Spinal cord (tissue), 10 donors: Measurements from ENCODE around the gene AKAIN1. TPM values are rescaled to one million over a fixed set of nuclear protein-coding genes. Genes with fewer than 3 reads are reported as not detected.
A peak's percentile ranks its signal among the peaks of the same experiment; 100 is the strongest.

Experiments used
- DNase-seq, 6 donors: peaks; one replicate each; pipeline versions ENCODE4 v3.0.0 to v3.0.0-alpha.2; 2013 to 2015; ENCODE audit warnings: low spot score in 6 of 6, low read depth in 4 of 6
- H3K27ac ChIP-seq: one replicate; pipeline ENCODE4 v1.5.1; 2013; ENCODE audit warnings: low read depth, low read length, control low read depth
- H3K27me3 ChIP-seq: one replicate; pipeline ENCODE4 v1.6.1; 2013; ENCODE audit warnings: low read length; ENCODE audit not compliant: control insufficient read depth, insufficient read depth
- H3K36me3 ChIP-seq: one replicate; pipeline ENCODE4 v1.6.1; 2013; ENCODE audit warnings: low read length; ENCODE audit not compliant: control insufficient read depth, insufficient read depth
- H3K4me1 ChIP-seq: one replicate; pipeline ENCODE4 v1.6.1; 2013; ENCODE audit warnings: low read length; ENCODE audit not compliant: control insufficient read depth, insufficient read depth
- H3K4me3 ChIP-seq: one replicate; pipeline ENCODE4 v1.5.1; 2013; ENCODE audit warnings: low read depth, low read length, control low read depth
- H3K9me3 ChIP-seq: one replicate; pipeline ENCODE4 v1.6.1; 2013; ENCODE audit warnings: low read length; ENCODE audit not compliant: control insufficient read depth, insufficient read depth
- WGBS: methylation state at CpG from one replicate; pipeline ENCODE4 v1.1.5; 2013; ENCODE audit warnings: missing lambda C conversion rate; ENCODE audit not compliant: insufficient coverage; 5-methylcytosine and 5-hydroxymethylcytosine counted together
- long read RNA-seq, 4 donors: transcript quantifications; one replicate each; lab custom pipeline, GENCODE V29; 2026
- polyA plus RNA-seq, 2 donors: library from polyadenylated mRNA; unstranded; fragments of 120-200 nt; gene quantifications; one replicate each; pipeline ENCODE4 v1.2.1, GENCODE V29; 2013; ENCODE audit not compliant: insufficient read length in 2 of 2
- total RNA-seq, 2 donors: library from RNA; depleted of rRNA in 1 of 2; stranded (reverse); fragments of 120-200 nt in 1 of 2; fragments of >200 nt in 1 of 2; gene quantifications; one replicate each; pipeline versions ENCODE4 v1.2.3 to v1.2.4, GENCODE V29; 2013 to 2014
- donor health status: healthy.

AKAIN1 gene
- total RNA-seq = 1 to 10 TPM in 1 of 2 donors, under 1 TPM in 1; 0.77 to 1.9 TPM
- 1 to 10 TPM; 2.2 to 2.8 TPM for polyA plus RNA-seq
- long read RNA-seq, donor 1, partial matches to known transcripts = 0 of 2 reads
- long read RNA-seq, donor 1, other reads (novel, unspliced or antisense) = 0 of 2 reads
- long read RNA-seq, donor 2 = 0 reads
- long read RNA-seq, donor 3 = 0 reads
- long read RNA-seq, donor 4, partial matches to known transcripts = 51 of 51 reads
- long read RNA-seq, donor 4, other reads (novel, unspliced or antisense) = 0 of 51 reads

DNA sequence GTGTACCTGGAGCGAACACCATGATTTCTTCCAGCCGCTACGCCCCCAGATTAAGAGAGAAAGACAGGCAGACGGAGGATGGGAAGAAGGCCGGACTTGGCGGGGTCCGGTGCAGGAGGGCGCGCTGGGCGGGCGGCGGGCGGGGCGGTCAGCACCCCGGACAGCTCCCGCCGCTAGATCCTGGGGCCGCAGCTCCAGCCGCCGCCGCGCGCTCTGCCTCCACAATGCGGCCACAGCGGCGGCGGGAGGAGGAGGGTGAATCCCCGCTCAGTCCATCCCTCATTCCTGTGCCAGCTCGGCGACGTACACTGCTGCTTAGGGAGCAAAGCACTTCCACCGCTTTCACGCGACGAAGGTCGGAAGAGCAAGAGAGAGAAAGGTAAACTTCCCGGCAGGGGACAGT lies at the start of gene AKAIN1:
Gene AKAIN1, minus strand, starts transcription at position 226 of the 403 bp plus-strand sequence. Its CDS starts 204 bp downstream, at position 22.
- WGBS = 0% methylated on average over 36 of the region's 37 CpGs
- Histone ChIP-seq H3K36me3 (no peaks in the 10 kb centered on the region), H3K9me3 (no peaks in the 10 kb centered on the region), H3K27me3 (peaks cover 34% of the 10 kb centered on the region), H3K27ac (no peak within 1 kb of the TSS), H3K4me3 (peak within 1 kb of the TSS; percentile 13), H3K4me1 (peaks cover 16% of the 10 kb centered on the region)
- DNase-seq = peak in 5 of 6 donors; percentile 43 to 86 (median 48)

DNA sequence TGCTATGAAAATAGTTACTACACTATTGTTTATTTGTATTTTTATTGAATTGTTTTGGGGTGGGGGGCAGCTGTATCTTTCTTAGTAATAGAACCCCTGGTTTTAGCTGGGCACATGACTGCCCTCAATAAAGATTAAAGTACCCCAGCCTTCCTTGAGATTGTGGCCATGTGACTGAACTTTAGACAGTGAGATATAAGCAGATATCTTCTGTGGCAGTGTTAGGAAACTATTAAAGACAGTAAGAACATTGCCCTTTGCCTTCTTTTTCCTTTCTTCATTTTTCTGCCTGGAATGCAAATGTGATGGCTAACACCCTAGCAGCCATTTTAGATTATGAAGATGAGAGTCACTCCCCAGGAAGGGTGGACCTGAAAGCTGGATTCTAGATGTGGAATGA lies 47.9 kb upstream of the AKAIN1 start:
- Histone ChIP-seq H3K27me3 (no peaks in the 10 kb centered on the region), H3K9me3 (no peaks in the 10 kb centered on the region)
- no peak for DNase-seq

GRCh38 chr18:5239447-5239846 lies 42.4 kb upstream of the AKAIN1 start:
- Histone ChIP-seq H3K4me3 (peak overlapping the region; percentile 93), H3K36me3 (no peaks in the 10 kb centered on the region), H3K27me3 (no peaks in the 10 kb centered on the region), H3K4me1 (peaks cover 5% of the 10 kb centered on the region), H3K27ac (no peak overlapping the region), H3K9me3 (no peaks in the 10 kb centered on the region)
- DNase-seq = no peak
- no CpG with 5 or more reads among the region's 4 CpGs for WGBS

More for the DNA sequence above, 47.9 kb upstream of the AKAIN1 start:
- no peak overlapping the region for H3K27ac ChIP-seq
- no peaks in the 10 kb centered on the region for H3K36me3 ChIP-seq
- H3K4me3 ChIP-seq = no peak overlapping the region
- no peaks in the 10 kb centered on the region for H3K4me1 ChIP-seq

DNA sequence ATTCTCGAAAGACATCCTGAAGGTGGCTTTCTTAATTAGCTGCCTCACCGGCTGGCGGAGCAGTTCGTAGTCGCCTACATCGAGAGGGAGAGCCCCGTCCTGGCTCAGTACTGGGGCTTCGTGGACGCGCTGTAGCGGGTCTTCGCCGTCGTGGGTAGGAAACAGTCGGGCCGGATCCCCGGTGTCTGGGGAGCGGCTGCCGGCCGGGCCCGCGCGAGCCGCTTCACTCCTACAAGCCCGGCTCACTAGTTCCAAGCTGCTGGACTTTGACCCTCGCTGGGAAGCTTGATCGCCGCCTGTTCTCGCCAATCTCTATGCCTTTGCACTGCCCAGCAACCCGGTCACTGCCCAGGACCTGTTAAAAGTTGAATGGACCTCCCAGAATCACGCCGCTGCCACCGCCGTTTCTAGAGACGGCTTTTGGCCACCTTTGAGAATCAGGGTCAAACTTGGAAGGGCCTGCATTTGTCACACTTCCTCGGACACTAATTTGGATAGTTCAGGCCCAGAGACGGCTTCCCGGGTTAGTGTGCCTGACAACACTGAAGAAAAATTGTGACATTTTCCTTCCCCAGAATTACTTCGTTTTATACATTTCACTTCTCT lies 41.4 kb upstream of the AKAIN1 start:
- Histone ChIP-seq H3K27ac (peak overlapping the region; percentile 100), H3K4me1 (peaks cover 5% of the 10 kb centered on the region), H3K9me3 (no peaks in the 10 kb centered on the region), H3K4me3 (peak overlapping the region; percentile 93), H3K36me3 (no peaks in the 10 kb centered on the region), H3K27me3 (no peaks in the 10 kb centered on the region)
- peak in 1 of 6 donors; percentile 15 for DNase-seq
- WGBS = under 1% methylated on average over 38 of the region's 39 CpGs

- peaks cover under 1% of the 10 kb centered on the region for H3K9me3 ChIP-seq
- under 1% methylated on average over 71 of the region's 71 CpGs for WGBS
- peak overlapping the region; percentile 100 for H3K27ac ChIP-seq
- H3K36me3 ChIP-seq = no peaks in the 10 kb centered on the region
- DNase-seq = peak; percentile 67 to 97 (median 92)
- peaks cover 5% of the 10 kb centered on the region for H3K4me1 ChIP-seq
- H3K27me3 ChIP-seq = no peaks in the 10 kb centered on the region
- peak overlapping the region; percentile 93 for H3K4me3 ChIP-seq
These were observed 40.8 kb upstream of the AKAIN1 start for GRCh38 chr18:5237723-5238370.

- Histone ChIP-seq H3K9me3 (peaks cover 2% of the 10 kb centered on the region), H3K4me3 (peak overlapping the region; percentile 93), H3K27ac (peak overlapping the region; percentile 100), H3K36me3 (no peaks in the 10 kb centered on the region), H3K27me3 (no peaks in the 10 kb centered on the region), H3K4me1 (peaks cover 5% of the 10 kb centered on the region)
- DNase-seq = peak in 1 of 6 donors; percentile 4
- under 1% methylated on average over 21 of the region's 23 CpGs for WGBS
These were observed 40.1 kb upstream of the AKAIN1 start for GRCh38 chr18:5237083-5237722.

DNA sequence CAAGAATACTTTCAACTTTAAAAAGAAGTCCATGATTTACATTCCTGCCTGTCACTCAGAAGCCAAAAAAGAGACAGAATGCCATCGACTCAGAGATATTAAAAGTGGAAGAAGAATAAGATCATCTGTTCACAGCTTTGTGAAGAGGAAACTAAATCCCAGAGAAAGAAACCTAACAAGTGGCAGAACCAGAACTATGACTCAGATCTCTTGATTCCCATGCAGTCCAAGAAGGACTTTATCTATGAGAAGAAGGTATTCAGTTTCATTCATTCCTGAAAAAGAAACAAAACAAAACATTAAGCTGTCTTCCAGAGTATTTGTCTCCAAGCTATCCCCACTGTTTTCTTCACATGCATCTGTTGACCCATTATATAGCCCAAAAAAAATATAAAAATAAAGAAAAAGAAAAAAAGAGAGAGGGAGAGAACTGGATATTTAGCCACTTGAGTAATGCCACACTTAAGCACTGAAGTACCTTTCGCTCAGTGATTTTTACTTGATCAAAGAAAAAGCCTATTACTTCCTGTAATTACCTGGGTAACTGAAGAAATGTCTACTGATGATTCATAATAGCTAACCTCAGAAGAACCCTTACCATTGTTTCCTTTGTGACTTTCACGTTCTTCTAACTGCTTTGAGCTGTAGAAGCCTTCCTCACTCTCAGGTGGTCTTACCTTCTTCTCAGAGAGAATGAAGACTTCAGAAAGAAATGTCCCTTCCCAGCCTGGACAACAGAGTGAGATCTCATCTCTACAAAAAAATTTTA lies 17.7 kb upstream of the AKAIN1 start:
- Histone ChIP-seq H3K4me3 (no peak overlapping the region), H3K4me1 (no peaks in the 10 kb centered on the region), H3K27me3 (no peaks in the 10 kb centered on the region), H3K36me3 (no peaks in the 10 kb centered on the region), H3K9me3 (no peaks in the 10 kb centered on the region), H3K27ac (no peak overlapping the region)
- 14% methylated on average over 1 of the region's 3 CpGs for WGBS
- no peak for DNase-seq

- Histone ChIP-seq H3K4me3 (no peak overlapping the region), H3K27me3 (no peaks in the 10 kb centered on the region), H3K4me1 (no peaks in the 10 kb centered on the region), H3K27ac (no peak overlapping the region), H3K9me3 (no peaks in the 10 kb centered on the region), H3K36me3 (no peaks in the 10 kb centered on the region)
- peak in 1 of 6 donors; percentile 14 for DNase-seq
- 57% methylated on average over 2 of the region's 4 CpGs for WGBS
These were observed 10.6 kb upstream of the AKAIN1 start for GRCh38 chr18:5207471-5208150.
